ENCODE measurements around the gene FBP1. TPM values are rescaled to one million over a fixed set of nuclear protein-coding genes. Genes with fewer than 3 reads are reported as not detected.

The FBP1 gene
- total and polyA plus RNA-seq, 2 donors (not counting 3 experiments of a cell fraction or from before 2014, with no cell fraction given): 2.5 to 3.8 TPM

DNA sequence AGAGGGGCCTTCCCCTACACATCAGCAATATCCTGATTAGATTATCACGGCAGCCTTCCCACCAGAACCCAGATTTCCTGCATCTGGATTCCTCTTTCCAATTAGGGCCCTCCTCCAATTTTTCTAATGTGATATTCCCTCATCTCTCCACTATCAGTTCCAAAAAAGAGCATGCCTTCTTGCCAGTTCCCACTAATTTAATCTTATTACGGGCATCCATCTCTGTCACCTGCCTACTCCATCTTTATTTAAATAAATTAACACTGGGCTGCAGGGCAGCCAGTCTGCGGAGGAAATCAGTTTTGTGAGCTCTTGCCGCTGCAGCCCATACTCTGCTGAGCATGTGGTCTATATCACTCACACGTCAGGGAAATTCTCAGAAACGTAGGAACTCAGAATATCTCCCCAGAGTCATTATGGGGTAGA is 29.1 kb downstream of the FBP1 start:
- dilution Hi-C loops (cut with MboI; ENCODE audit: extremely low pct_ligation_motif_present, low sequenced_read_pairs) (no loop called here), intact Hi-C loops (cut with micrococcal nuclease) (no loop called here)
- no peaks in the 10 kb centered on the region for H3K4me1 ChIP-seq (ENCODE audit: control insufficient read depth, extremely low read depth, insufficient read depth, low read length)
- H3K79me2 ChIP-seq (ENCODE audit: control insufficient read depth, insufficient read depth, low read length): no peaks in the 10 kb centered on the region
- BruUV-seq (replicated peaks): no TSS peak
- H3K9ac ChIP-seq (replicated peaks; ENCODE audit: extremely low read depth, insufficient read depth, low read length): no peak overlapping the region
- H3K27me3 ChIP-seq (ENCODE audit: control insufficient read depth in 2 of 2, insufficient read depth in 2 of 2, low read length in 2 of 2): peaks cover 3% of the 10 kb centered on the region in 2 experiments
- ChIA-PET POLR2A (no interaction called here), CTCF (no interaction called here)
- H3K36me3 ChIP-seq (ENCODE audit: control insufficient read depth in 2 of 2, extremely low read depth in 1 of 2, insufficient read depth in 2 of 2, low read length in 2 of 2): no peaks in the 10 kb centered on the region
- H3K9me1 ChIP-seq (replicated peaks; ENCODE audit: control insufficient read depth, extremely low read depth, insufficient read depth, low read length): no peaks in the 10 kb centered on the region
- FAIRE-seq: no peak
- H3K27ac ChIP-seq (ENCODE audit: insufficient read depth, low read depth, low read length): no peak overlapping the region
- TF ChIP-seq, protein P1, sequence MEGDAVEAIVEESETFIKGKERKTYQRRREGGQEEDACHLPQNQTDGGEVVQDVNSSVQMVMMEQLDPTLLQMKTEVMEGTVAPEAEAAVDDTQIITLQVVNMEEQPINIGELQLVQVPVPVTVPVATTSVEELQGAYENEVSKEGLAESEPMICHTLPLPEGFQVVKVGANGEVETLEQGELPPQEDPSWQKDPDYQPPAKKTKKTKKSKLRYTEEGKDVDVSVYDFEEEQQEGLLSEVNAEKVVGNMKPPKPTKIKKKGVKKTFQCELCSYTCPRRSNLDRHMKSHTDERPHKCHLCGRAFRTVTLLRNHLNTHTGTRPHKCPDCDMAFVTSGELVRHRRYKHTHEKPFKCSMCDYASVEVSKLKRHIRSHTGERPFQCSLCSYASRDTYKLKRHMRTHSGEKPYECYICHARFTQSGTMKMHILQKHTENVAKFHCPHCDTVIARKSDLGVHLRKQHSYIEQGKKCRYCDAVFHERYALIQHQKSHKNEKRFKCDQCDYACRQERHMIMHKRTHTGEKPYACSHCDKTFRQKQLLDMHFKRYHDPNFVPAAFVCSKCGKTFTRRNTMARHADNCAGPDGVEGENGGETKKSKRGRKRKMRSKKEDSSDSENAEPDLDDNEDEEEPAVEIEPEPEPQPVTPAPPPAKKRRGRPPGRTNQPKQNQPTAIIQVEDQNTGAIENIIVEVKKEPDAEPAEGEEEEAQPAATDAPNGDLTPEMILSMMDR (IDR thresholded peaks at IDR 0.05; ENCODE audit: extremely low read depth in 1 of 2, insufficient read depth in 1 of 2, low read depth in 1 of 2, low read length in 2 of 2): no peak
- TF ChIP-seq JUN (IDR thresholded peaks at IDR 0.05; ENCODE audit: borderline replicate concordance, insufficient read depth, insufficient read length, low read depth) (no peak), POLR2AphosphoS5 (IDR thresholded peaks at IDR 0.05; ENCODE audit: insufficient read depth, low read depth, low read length) (no peak), MYC (IDR thresholded peaks at IDR 0.05; ENCODE audit: low read depth, low read length) (no peak), GATA2 (IDR thresholded peaks at IDR 0.05; ENCODE audit: insufficient read depth, insufficient read length, low read depth, low read length) (no peak), EZH2 (IDR thresholded peaks at IDR 0.05; ENCODE audit: borderline replicate concordance, low read depth, low read length, severe bottlenecking) (no peak), POLR2A (IDR thresholded peaks at IDR 0.05; ENCODE audit: low read depth, low read length) (no peak), FOS (IDR thresholded peaks at IDR 0.05; ENCODE audit: borderline replicate concordance, insufficient read depth, low read length) (no peak)
- TF ChIP-seq, protein P2, sequence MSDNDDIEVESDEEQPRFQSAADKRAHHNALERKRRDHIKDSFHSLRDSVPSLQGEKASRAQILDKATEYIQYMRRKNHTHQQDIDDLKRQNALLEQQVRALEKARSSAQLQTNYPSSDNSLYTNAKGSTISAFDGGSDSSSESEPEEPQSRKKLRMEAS (IDR thresholded peaks at IDR 0.05; ENCODE audit: insufficient read depth, insufficient read length): no peak
- H4K20me1 ChIP-seq (replicated peaks; ENCODE audit: control insufficient read depth, extremely low read depth, insufficient read depth, low read length): no peaks in the 10 kb centered on the region
- no peak overlapping the region for H2AFZ ChIP-seq (ENCODE audit: low read depth, low read length)
- H3K4me3 ChIP-seq (replicated peaks in 1 of 3; ENCODE audit: insufficient read depth in 1 of 3, low read depth in 1 of 3, low read length in 3 of 3): no peak overlapping the region
- DNase-seq (ENCODE audit: low read depth, low spot score): no peak
- no peaks in the 10 kb centered on the region for H3K9me3 ChIP-seq (replicated peaks; ENCODE audit: control insufficient read depth, insufficient read depth, low read length)
- no peak overlapping the region for H3K4me2 ChIP-seq (ENCODE audit: insufficient read depth, low read length)
